Activated CD8-positive, alpha-beta memory T cell treated with anti-CD3 and anti-CD28 coated beads, Interleukin-2, amount 10 ng/mL, durations not matched to agents 7 days and 5 days (primary cell): Measurements from ENCODE around the gene VWA3B. TPM values are rescaled to one million over a fixed set of nuclear protein-coding genes. Genes with fewer than 3 reads are reported as not detected.
A peak's percentile ranks its signal among the peaks of the same experiment; 100 is the strongest.

Experiments used
- ATAC-seq: fragments of 150-1000 bp; cut with Tn5 transposase; one replicate; pipeline ENCODE4 v1.10.0; 2021; ENCODE audit warnings: moderate library complexity
- CTCF ChIA-PET: fragments of 350-600 bp; sonication (Branson Sonifier 250); formaldehyde crosslinking; loops from one replicate; lab custom pipeline; 2021; ENCODE audit warnings: antibody characterized with exemption; lab: Charles Lee
- DNase-seq: peaks from one replicate; pipeline ENCODE4 v3.0.0-alpha.2; 2020
- H3K27ac Mint-ChIP-seq: one replicate; pipeline ENCODE4 v1.8.0; 2021; ENCODE audit warnings: mild to moderate bottlenecking, mixed read lengths
- H3K27me3 Mint-ChIP-seq: one replicate; pipeline ENCODE4 v1.8.0; 2021; ENCODE audit warnings: mixed read lengths
- H3K36me3 Mint-ChIP-seq: one replicate; pipeline ENCODE4 v1.8.0; 2021; ENCODE audit warnings: mild to moderate bottlenecking, mixed read lengths
- H3K4me1 Mint-ChIP-seq: one replicate; pipeline ENCODE4 v1.8.0; 2021; ENCODE audit warnings: mixed read lengths
- H3K4me3 Mint-ChIP-seq: one replicate; pipeline ENCODE4 v1.8.0; 2021; ENCODE audit warnings: mild to moderate bottlenecking, moderate library complexity, mixed read lengths
- H3K9me3 Mint-ChIP-seq: one replicate; pipeline ENCODE4 v1.8.0; 2022; ENCODE audit warnings: low read depth, mixed read lengths
- total RNA-seq, 2 experiments: library from RNA; stranded (reverse); gene quantifications; one replicate each; pipeline ENCODE4 v1.2.3, GENCODE V29; 2021

The VWA3B gene
- total RNA-seq, 2 experiments from 2014 or later = not detected

DNA sequence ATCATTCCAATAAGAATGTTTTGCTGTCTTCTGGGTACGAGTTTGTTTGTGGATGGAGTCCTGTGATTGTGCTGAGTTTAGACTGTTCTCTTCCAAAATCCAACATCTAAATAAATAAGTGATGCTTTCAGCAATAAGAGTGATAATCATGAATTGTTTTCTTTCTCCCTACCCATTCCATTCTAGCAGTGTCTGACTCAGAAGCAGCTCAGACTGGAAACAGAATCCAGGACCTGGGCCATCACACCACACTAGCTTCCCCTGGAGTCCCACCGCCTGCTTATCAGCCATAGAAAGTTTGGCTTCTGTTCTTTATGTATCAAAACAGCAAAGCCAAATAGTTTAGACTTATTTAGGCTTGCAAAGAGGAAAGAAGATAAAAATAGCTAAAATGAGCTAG lies 182.9 kb downstream of the VWA3B start:
- peaks cover 2% of the 10 kb centered on the region for H3K36me3 Mint-ChIP-seq
- CTCF ChIA-PET = interaction anchor here (0.8 to 2.0 kb wide), 3 partner anchors 85 to 470 kb away, joined by 3 to 9 read pairs (median 3); no protein-coding TSS in a partner anchor

DNA sequence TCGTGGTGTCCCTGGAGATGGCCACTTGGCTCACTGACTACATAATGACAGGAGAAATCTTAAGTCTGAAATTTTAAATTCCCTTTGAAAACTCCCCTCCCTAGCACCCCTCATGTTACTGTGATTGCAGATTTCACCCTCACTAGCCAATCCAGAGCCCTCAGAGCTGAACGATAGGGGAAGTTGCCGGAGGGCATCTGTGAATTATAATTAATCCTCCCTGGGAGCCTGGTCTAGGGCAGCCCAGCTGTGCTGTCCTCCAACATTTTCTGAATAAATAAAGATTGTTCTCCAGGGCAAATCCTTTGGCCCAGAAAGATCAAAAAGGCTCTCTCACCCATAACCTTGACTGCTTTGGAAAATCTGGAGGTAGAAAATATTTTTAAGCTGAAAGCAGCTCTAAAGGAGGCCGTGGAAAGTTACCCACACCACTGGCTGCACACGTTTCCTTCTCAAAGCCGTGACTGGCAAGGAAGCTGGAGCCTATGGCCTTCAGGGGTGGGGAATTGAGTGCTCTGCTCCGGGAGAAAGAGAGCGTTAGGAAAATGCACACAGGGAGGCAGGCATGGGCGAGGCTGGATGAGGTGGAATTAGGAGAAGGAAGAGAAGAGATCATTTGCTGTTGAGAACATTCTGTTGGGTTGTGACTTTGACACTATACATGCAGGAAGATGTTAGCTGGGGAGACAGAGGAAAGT lies 190.3 kb downstream of the VWA3B start:
- CTCF ChIA-PET = interaction anchor here (1.1 kb wide), 1 partner anchor 9 kb away, joined by 3 read pairs; no protein-coding TSS in a partner anchor
- ATAC-seq (no peak), DNase-seq (no peak)
- H3K4me3 Mint-ChIP-seq = no peak overlapping the region
- peaks cover 30% of the 10 kb centered on the region for H3K27me3 Mint-ChIP-seq
- no peaks in the 10 kb centered on the region for H3K9me3 Mint-ChIP-seq
- no peak overlapping the region for H3K27ac Mint-ChIP-seq
- H3K36me3 Mint-ChIP-seq = no peaks in the 10 kb centered on the region
- no peaks in the 10 kb centered on the region for H3K4me1 Mint-ChIP-seq

More for the DNA sequence above, 182.9 kb downstream of the VWA3B start:
- peaks cover 21% of the 10 kb centered on the region for H3K27me3 Mint-ChIP-seq
- H3K9me3 Mint-ChIP-seq = peaks cover 2% of the 10 kb centered on the region
- no peak overlapping the region for H3K27ac Mint-ChIP-seq
- DNase-seq (no peak), ATAC-seq (no peak)
- H3K4me3 Mint-ChIP-seq = no peak overlapping the region
- H3K4me1 Mint-ChIP-seq = no peaks in the 10 kb centered on the region

DNA sequence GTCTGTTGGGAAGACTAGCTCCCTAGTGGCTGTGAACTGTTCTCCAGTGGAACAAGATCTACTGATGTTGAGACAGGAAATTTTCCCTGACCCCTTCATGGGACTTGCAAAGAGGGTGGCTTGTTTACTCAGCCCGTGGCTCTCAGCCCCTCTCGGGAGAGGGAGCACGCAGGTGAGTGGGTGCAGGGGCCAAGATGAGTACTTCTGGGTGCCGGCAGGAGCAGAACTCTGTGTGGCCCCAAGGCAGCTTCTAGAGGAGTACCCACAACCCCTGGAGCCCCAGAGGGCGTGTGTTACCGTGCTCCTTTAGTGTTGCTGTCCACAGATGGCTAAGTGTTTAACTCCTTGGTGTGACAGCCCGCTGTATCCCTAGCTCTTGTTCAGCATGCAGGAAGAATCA lies 191.1 kb downstream of the VWA3B start:
- H3K27ac Mint-ChIP-seq = no peak overlapping the region
- H3K27me3 Mint-ChIP-seq = peaks cover 28% of the 10 kb centered on the region
- ATAC-seq = no peak
- H3K36me3 Mint-ChIP-seq = no peaks in the 10 kb centered on the region
- no peak for DNase-seq
- H3K4me1 Mint-ChIP-seq = no peaks in the 10 kb centered on the region
- H3K9me3 Mint-ChIP-seq = no peaks in the 10 kb centered on the region
- CTCF ChIA-PET = no interaction called here
- H3K4me3 Mint-ChIP-seq = no peak overlapping the region

DNA sequence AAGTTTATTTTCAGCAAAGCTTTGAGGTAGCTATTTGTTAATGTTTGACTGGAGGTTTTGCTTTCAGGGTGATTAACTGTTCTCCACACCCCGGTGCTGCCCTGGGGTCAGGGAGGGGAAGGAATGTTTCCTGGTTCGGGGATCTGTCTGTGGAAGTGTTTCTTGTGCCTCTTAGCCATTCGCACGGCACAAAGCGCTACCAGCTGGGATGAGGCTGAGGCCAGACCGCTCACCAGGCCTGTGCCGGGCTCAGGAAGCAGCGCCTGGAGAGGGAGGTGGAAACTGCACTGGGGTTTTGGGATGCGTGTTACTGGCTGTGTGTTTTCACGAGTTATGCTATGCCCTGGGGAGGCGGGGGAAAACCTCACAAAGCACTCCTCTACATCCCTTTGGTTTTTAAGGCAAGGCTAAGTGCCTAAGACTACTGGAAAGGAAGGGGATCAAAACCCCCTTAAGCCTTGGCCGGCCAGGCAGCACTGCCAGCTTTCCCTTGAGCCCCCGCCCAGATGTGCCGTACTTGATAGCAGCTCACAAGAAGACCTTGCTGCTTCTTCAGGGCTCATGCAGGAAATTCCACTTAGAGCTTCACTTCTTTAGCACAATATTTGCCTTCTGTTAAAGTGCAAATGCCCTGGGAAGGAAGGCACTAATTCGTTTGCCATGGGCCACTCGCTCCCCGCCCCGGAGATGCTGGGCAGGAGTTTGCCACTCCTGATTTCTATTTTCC lies 193.6 kb downstream of the VWA3B start:
- CTCF ChIA-PET = no interaction called here
- H3K4me3 Mint-ChIP-seq = no peak overlapping the region
- DNase-seq = peak; percentile 34
- peaks cover 31% of the 10 kb centered on the region for H3K27me3 Mint-ChIP-seq
- H3K36me3 Mint-ChIP-seq = no peaks in the 10 kb centered on the region
- ATAC-seq = no peak
- no peaks in the 10 kb centered on the region for H3K4me1 Mint-ChIP-seq
- H3K27ac Mint-ChIP-seq = no peak overlapping the region
- H3K9me3 Mint-ChIP-seq = no peaks in the 10 kb centered on the region

DNA sequence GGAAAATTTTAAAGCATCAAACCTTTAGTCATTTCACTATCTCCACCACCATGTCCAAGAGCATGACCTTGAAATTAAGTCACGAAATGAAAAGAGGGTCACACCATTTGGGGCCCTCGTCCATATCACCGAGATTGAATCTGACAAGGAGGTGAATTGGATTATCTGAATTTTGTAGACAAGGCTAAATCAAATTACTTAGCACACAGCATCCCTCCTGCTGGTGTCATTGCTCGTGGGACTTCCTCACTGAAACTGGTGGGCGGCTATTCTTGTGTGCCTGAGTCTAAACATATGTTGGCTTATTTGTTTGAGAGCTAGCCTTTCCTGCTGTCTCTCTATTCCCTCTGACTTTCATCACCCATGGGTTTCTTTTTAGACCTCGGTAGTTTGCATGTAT lies 194.6 kb downstream of the VWA3B start:
- DNase-seq (no peak), ATAC-seq (no peak)
- no peaks in the 10 kb centered on the region for H3K9me3 Mint-ChIP-seq
- peaks cover 38% of the 10 kb centered on the region for H3K27me3 Mint-ChIP-seq
- no peaks in the 10 kb centered on the region for H3K36me3 Mint-ChIP-seq
- no peak overlapping the region for H3K27ac Mint-ChIP-seq
- no peak overlapping the region for H3K4me3 Mint-ChIP-seq
- H3K4me1 Mint-ChIP-seq = no peaks in the 10 kb centered on the region
- CTCF ChIA-PET = interaction anchor here (0.6 kb wide), 1 partner anchor 796 kb away, joined by 3 read pairs; no protein-coding TSS in a partner anchor

DNA sequence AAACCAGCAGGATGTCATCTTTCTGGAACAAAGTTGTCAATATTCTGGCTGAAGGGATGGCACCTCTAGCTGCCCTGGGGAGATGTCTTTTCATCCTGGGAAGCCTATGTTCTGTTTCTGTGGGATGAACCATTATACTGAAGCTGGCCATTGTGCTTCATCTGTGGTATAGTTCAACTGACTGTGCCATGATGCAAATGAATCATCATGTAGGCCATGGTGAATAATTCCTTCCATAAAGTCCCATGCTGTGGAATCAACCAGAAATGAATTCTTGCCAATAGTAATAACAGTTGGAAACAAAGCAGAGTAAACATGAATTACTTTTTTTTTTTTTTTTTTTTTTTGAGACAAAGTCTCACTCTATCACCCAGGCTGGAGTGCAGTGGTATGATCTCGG lies 195.1 kb downstream of the VWA3B start:
- no peaks in the 10 kb centered on the region for H3K4me1 Mint-ChIP-seq
- CTCF ChIA-PET = no interaction called here

DNA sequence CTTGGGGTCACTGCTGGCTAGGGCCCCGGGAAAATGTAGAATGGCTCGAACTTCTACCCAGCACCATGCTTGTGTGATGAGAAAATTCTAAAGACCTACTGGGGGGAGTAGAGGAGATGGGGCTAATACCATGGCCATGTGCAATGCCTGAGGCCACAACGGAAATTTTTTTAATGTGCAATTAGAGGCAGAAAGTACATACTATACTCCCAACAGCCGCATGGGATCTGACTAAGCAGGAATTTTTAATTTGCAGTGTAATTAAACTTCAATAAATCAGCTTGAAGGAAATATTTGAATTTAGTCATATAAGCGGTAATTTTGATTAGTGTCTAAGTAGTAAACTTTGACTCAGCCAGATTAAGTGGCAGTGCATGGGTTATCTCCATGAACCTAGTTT lies 206.1 kb downstream of the VWA3B start:
- ATAC-seq = no peak
- Mint-ChIP-seq H3K9me3 (peaks cover 5% of the 10 kb centered on the region), H3K4me1 (no peaks in the 10 kb centered on the region), H3K27me3 (peaks cover 20% of the 10 kb centered on the region), H3K4me3 (no peak overlapping the region), H3K27ac (no peak overlapping the region), H3K36me3 (peaks cover 3% of the 10 kb centered on the region)
- no peak for DNase-seq
- CTCF ChIA-PET = no interaction called here

More for the DNA sequence above, 195.1 kb downstream of the VWA3B start:
- no peak for ATAC-seq
- Mint-ChIP-seq H3K4me3 (no peak overlapping the region), H3K9me3 (no peaks in the 10 kb centered on the region), H3K27ac (no peak overlapping the region), H3K36me3 (no peaks in the 10 kb centered on the region), H3K27me3 (peaks cover 43% of the 10 kb centered on the region)
- no peak for DNase-seq

DNA sequence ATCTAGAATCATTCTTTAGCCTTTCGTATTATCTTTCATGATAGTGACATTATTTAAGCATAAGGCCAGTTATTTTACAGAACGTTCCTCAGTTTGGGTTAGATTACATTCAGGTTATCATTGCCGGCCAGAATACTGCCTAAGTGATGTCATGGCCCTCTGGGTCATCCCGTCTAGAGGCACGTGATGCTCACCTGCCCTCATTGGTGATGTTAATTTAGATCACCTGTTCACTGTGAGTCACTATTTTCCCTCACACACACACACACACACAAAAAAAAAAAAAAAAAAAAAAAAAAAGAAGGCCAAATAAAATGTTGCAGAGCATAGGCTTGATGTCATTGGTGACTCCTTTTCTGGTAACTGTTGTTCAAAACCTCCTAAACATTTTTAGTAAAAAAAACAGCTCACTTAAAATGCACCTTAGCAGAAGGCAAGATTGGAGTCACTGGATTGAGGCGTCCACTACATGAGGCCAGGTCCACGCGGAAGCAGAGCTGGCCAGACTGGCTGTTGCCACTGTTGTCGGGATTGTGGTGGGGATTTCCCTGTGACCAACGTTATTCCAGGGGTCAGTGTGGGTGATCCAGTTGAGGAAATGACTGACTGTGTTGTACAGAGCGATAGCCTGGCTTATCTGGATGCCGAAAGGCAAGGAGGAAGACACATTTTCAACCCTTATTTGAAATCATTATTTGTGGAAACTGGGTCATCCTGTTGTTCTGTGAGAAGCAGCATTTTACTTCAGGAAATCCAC lies 207.1 kb downstream of the VWA3B start:
- Mint-ChIP-seq H3K4me1 (no peaks in the 10 kb centered on the region), H3K9me3 (peaks cover 5% of the 10 kb centered on the region)

DNA sequence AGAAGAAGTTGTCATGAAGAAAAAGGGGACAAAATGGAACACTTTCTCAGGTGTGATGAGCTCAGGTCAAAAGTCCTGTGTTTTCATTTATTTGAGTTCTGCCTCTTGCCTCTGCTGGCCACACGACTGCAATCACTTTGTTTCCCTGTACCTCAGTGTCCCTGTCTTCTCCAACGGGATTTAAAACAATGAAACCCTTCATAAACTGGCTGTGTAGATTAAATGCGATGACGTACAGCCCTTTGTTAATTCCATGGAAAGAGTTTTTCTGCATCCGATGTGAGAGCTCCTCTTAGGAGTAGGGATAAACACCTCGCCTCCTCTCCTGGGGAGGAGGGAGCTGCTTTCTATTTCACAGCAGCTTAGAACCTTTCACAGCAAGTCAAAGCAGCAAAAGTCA lies 207.7 kb downstream of the VWA3B start:
- CTCF ChIA-PET = interaction anchor here (1.2 kb wide), 1 partner anchor 17 kb away, joined by 3 read pairs; no protein-coding TSS in a partner anchor
- Mint-ChIP-seq H3K4me3 (no peak overlapping the region), H3K4me1 (no peaks in the 10 kb centered on the region), H3K27ac (no peak overlapping the region), H3K27me3 (peaks cover 24% of the 10 kb centered on the region), H3K36me3 (peaks cover 2% of the 10 kb centered on the region), H3K9me3 (peaks cover 3% of the 10 kb centered on the region)
- no peak for DNase-seq
- no peak for ATAC-seq

More for the DNA sequence above, 207.1 kb downstream of the VWA3B start:
- Mint-ChIP-seq H3K36me3 (peaks cover 3% of the 10 kb centered on the region), H3K27me3 (peaks cover 18% of the 10 kb centered on the region), H3K27ac (no peak overlapping the region), H3K4me3 (no peak overlapping the region)
- ATAC-seq (no peak), DNase-seq (no peak)
- CTCF ChIA-PET = no interaction called here

DNA sequence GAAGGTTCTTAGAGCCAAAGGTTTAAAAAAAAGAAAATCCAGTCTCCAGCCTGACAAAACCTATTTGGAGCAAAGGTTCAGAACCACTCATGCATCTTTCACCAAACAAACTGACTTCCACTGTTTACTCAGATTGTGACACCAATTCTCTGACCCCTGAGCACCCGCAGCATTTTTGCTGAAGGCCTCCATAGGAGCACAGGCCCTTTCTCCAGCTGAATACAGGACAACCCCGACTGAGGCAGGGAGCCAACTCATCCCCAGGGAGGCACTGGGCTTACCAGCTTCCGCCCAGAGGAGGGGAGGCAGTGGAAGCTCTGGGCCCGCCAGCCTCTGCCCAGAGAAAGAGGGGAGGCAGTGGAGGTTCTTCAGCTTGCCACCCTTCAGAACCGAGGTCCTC lies 208.3 kb downstream of the VWA3B start:
- H3K9me3 Mint-ChIP-seq = no peaks in the 10 kb centered on the region
- no peak for ATAC-seq

DNA sequence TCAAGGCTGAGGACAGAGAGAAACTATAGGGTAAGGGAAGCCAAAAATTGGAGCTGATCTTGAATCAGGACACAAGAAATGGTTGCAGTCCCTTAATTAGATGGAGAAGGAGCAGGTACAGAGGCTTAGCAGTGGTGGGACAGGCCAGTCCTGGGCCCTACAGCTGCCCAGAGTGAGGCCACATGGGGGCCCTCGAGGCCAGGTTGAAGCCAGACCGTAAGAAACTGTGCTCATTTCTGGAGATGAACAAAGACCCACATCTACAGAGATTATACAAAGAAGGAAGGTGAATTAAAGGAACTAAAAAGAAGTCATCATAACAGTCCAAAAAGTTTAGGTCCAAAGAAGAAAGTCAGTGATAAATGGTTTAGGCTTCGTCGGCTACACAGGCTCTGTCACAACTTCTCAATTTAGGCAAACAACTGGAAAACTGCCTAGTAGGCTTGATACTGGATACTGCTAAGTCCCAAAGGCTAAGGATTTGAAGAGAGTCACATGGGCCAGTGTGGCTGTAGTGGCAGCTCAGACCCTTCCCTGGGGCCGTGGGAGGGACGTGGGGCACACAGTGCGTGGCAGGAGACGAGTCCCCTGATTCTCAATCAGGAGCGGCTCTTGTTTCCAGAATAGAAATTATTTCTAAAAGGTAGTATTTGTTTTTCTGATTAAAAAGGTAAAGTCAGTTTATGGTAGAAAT lies 208.9 kb downstream of the VWA3B start:
- H3K27me3 Mint-ChIP-seq = peaks cover 31% of the 10 kb centered on the region
- H3K36me3 Mint-ChIP-seq = no peaks in the 10 kb centered on the region
- CTCF ChIA-PET = interaction anchor here (1.2 kb wide), 1 partner anchor 16 kb away, joined by 3 read pairs; no protein-coding TSS in a partner anchor
- no peaks in the 10 kb centered on the region for H3K4me1 Mint-ChIP-seq
- DNase-seq (no peak), ATAC-seq (no peak)
- H3K4me3 Mint-ChIP-seq = no peak overlapping the region
- no peak overlapping the region for H3K27ac Mint-ChIP-seq
- H3K9me3 Mint-ChIP-seq = no peaks in the 10 kb centered on the region

More for the DNA sequence above, 208.3 kb downstream of the VWA3B start:
- Mint-ChIP-seq H3K4me1 (no peaks in the 10 kb centered on the region), H3K4me3 (no peak overlapping the region), H3K36me3 (no peaks in the 10 kb centered on the region), H3K27ac (no peak overlapping the region), H3K27me3 (peaks cover 28% of the 10 kb centered on the region)
- CTCF ChIA-PET = interaction anchor here (1.2 kb wide), 1 partner anchor 16 kb away, joined by 3 read pairs; no protein-coding TSS in a partner anchor
- DNase-seq = no peak

DNA sequence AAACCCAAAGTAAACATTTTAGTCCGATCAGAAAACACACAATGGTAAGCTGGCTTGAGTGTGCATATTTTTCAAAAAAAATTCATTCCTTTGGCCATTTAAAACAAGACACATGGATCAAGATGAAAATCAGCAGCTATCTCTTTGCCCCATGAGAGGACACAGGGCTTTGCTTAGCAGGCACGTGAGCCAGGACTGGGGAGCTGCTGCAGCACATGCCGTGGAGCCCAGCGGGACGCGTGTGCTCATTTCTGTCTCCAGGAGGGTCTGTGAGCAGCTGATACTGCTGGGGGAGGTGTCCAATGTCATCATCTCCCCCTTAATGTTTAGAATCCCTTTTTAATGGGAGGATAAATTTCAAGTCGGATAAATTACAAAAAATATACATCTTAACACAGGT lies 209.5 kb downstream of the VWA3B start:
- no peak overlapping the region for H3K4me3 Mint-ChIP-seq
- ATAC-seq (no peak), DNase-seq (no peak)
- peaks cover 27% of the 10 kb centered on the region for H3K27me3 Mint-ChIP-seq
- H3K36me3 Mint-ChIP-seq = no peaks in the 10 kb centered on the region
- H3K9me3 Mint-ChIP-seq = no peaks in the 10 kb centered on the region
- H3K4me1 Mint-ChIP-seq = no peaks in the 10 kb centered on the region
- no peak overlapping the region for H3K27ac Mint-ChIP-seq
- CTCF ChIA-PET = no interaction called here
